GM12878 (cell line): Measurements from ENCODE around the gene NBPF1. TPM values are rescaled to one million over a fixed set of nuclear protein-coding genes. Genes with fewer than 3 reads are reported as not detected.
"Not testable (repeated sequence)": the region's sequence is repeated elsewhere in the genome, so short reads cannot be mapped to it uniquely, and the experiment has no call there.

Source experiments
- ATAC-seq: fragments of 200-7000 bp; cut with Tn5 transposase; 3 replicates; pipeline ENCODE4 v1.9.1; 2020; ENCODE audit warnings: mild to moderate bottlenecking, moderate library complexity
- BruUV-seq: library from RNA; stranded (reverse); fragments of 400-500 nt; replicated peaks from 2 replicates; lab custom pipeline; 2021; lab: Mats Ljungman, UMichigan
- CTCF ChIA-PET: fragments of 300-600 bp; sonication (Branson Sonifier 250); formaldehyde crosslinking; extraction: SDS; loops from one replicate; lab custom pipeline; 2021; ENCODE audit warnings: inconsistent platforms; lab: Yijun Ruan, JAX
- POLR2A ChIA-PET: fragments of 350-600 bp; formaldehyde crosslinking; extraction: SDS; loops from one replicate; lab custom pipeline; 2021; ENCODE audit warnings: inconsistent platforms; lab: Charles Lee
- RAD21 ChIA-PET: fragments of 300-600 bp; sonication (Branson Sonifier 250); formaldehyde crosslinking; loops from one replicate; lab custom pipeline; 2023; ENCODE audit warnings: antibody characterized with exemption; ENCODE audit not compliant: unreplicated experiment; lab: Charles Lee
- SMC1A ChIA-PET: fragments of 300-600 bp; sonication (Branson Sonifier 250); formaldehyde crosslinking; loops from one replicate; lab custom pipeline; 2023; ENCODE audit not compliant: unreplicated experiment, uncharacterized antibody; lab: Charles Lee
- DNase-seq: peaks from one replicate; pipeline ENCODE4 v3.0.0-alpha.2; 2011; ENCODE audit warnings: low read depth, low spot score
- FAIRE-seq: peaks from 3 replicates; lab custom pipeline; 2011; peaks lifted over from hg19 to GRCh38; lab: Jason Lieb, UNC
- H2AFZ ChIP-seq: 2 replicates; pipeline ENCODE4 v1.6.0; 2011; ENCODE audit warnings: low read depth, low read length, control low read depth; ENCODE audit not compliant: control insufficient read depth
- H3K27ac ChIP-seq: 2 replicates; pipeline ENCODE4 v1.5.1; 2011; ENCODE audit warnings: control low read depth; ENCODE audit not compliant: control insufficient read depth, insufficient read depth
- H3K27me3 ChIP-seq, 2 experiments: replicated peaks in 1 of 2; 2 replicates each; pipeline versions ENCODE4 v1.6.0 to v1.6.1; 2011; ENCODE audit warnings: low read length in 1 of 2; ENCODE audit not compliant: control insufficient read depth in 2 of 2, insufficient read depth in 2 of 2
- H3K36me3 ChIP-seq, 2 experiments: 2 replicates each; pipeline ENCODE4 v1.5.1; 2011; ENCODE audit warnings: low read length in 1 of 2; ENCODE audit not compliant: control insufficient read depth in 2 of 2, insufficient read depth in 2 of 2
- H3K4me1 ChIP-seq: 2 replicates; pipeline ENCODE4 v1.6.1; 2011; ENCODE audit warnings: mild to moderate bottlenecking, low read length, moderate library complexity, mixed read lengths; ENCODE audit not compliant: control insufficient read depth, insufficient read depth
- H3K4me2 ChIP-seq: 2 replicates; pipeline ENCODE4 v1.6.0; 2011; ENCODE audit warnings: control low read depth; ENCODE audit not compliant: control insufficient read depth, insufficient read depth
- H3K4me3 ChIP-seq: fragments of 200-600 bp; sonication (generic); 2 replicates; pipeline ENCODE4 v1.5.1; 2016
- H3K79me2 ChIP-seq: 2 replicates; pipeline ENCODE4 v1.6.0; 2011; ENCODE audit warnings: low read length; ENCODE audit not compliant: control insufficient read depth, insufficient read depth
- H3K9ac ChIP-seq: 2 replicates; pipeline ENCODE4 v1.8.0; 2011; ENCODE audit warnings: low read length, control low read depth, mixed read lengths; ENCODE audit not compliant: control insufficient read depth, insufficient read depth
- H3K9me3 ChIP-seq: replicated peaks from 3 replicates; pipeline ENCODE4 v1.5.1; 2011; ENCODE audit warnings: mild to moderate bottlenecking, low read length; ENCODE audit not compliant: control insufficient read depth, insufficient read depth
- H4K20me1 ChIP-seq: 2 replicates; pipeline ENCODE4 v1.6.0; 2011; ENCODE audit not compliant: control insufficient read depth, insufficient read depth
- EP300 ChIP-seq, 2 experiments: fragments of 150-350 bp in 1 of 2; IDR thresholded peaks; 2 replicates each; pipeline ENCODE4 v1.6.1; 2011 to 2012; ENCODE audit warnings: low read depth in 2 of 2, low read length in 2 of 2, borderline replicate concordance in 1 of 2, improper control_type of control experiment in 1 of 2, inconsistent platforms in 1 of 2; ENCODE audit not compliant: control insufficient read depth in 1 of 2
- HCFC1 ChIP-seq: fragments of 150-350 bp; IDR thresholded peaks from 2 replicates; pipeline ENCODE4 v1.6.1; 2014; ENCODE audit warnings: low read length
- PML ChIP-seq: IDR thresholded peaks from 2 replicates; pipeline ENCODE4 v1.6.1; 2012; ENCODE audit warnings: low read length, inconsistent platforms
- WGBS: methylation state at CpG from one replicate; pipeline ENCODE4 v1.1.6; 2016; ENCODE audit warnings: low lambda C conversion rate; ENCODE audit not compliant: insufficient replicate concordance, insufficient coverage; ENCODE audit errors: missing lambda C conversion rate; 5-methylcytosine and 5-hydroxymethylcytosine counted together
- in situ Hi-C: fragments of 300-500 bp; cut with MboI; formaldehyde crosslinking; loops from 9 replicates; pipeline ENCODE4 v1.14.3; 2018; ENCODE audit warnings: mixed read lengths
- intact Hi-C: fragments of 100-400 bp; cut with micrococcal nuclease; formaldehyde crosslinking; loops from one replicate; pipeline ENCODE4 v1.14.2; 2022; ENCODE audit not compliant: unreplicated experiment
- polyA plus RNA-seq, 11 experiments: library from polyadenylated mRNA; depleted of rRNA in 4 of 11; unstranded in 6 of 11; stranded (reverse) in 5 of 11; fragments of >200 nt; fragmentation: Nextera tagmentation in 4 of 11; fragmentation: Illumina TruSeq in 1 of 11; extraction: Ambion mirVana in 4 of 11; extraction: Trizol in 1 of 11; gene quantifications; 1 replicate in 1 of 11; 2 replicates in 10 of 11; pipeline versions ENCODE4 v1.2.1 to v1.2.3, GENCODE V29; 2011 to 2016; ENCODE audit warnings: inconsistent platforms in 2 of 11, missing spikeins in 2 of 11, low read depth in 1 of 11
- total RNA-seq, 4 experiments: library from RNA; depleted of rRNA in 3 of 4; stranded (reverse); fragments of >200 nt in 3 of 4; fragmentation: Illumina TruSeq in 1 of 4; extraction: Trizol in 1 of 4; gene quantifications; 2 replicates each; pipeline versions ENCODE4 v1.2.1 to v1.2.3, GENCODE V29; 2013 to 2021

Gene NBPF1
- total and polyA plus RNA-seq, 10 of the 15 experiments (the other 5 are each of a cell fraction or from before 2014, with no cell fraction given) = 0.20 to 3.4 (median 0.71) TPM

DNA sequence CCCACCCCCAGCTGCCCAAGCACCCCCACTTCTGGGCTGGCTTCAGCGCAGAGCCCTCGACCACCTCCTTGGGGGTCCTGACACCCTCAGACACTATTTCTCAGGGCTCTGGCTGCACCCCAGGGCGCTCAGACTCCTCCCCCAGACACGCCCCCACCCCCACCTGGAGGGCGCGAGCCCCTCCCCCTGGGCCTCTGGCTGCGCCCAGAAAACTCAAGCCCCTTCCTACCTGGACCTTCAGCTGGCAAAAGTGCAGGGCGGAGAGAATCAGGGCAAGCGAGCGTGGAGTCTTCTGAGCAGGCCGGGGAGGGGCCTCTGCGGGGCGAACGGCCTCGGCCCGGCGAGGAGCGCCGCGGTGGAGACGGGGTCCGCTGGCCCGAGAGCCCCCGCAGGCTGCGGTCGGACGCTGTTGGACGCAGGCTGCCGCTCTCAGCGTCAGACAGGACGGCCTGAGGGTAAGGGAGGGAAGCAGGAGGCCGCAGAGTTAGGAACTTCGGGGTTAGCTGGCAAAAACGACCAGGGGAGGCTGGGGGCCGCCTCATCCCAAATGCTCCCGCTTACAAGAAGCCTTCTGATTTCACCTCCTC is 17.4 kb upstream of the NBPF1 start (continued):
- no peak for TF ChIP-seq PML
- no peak for TF ChIP-seq EP300 (IDR thresholded peaks at IDR 0.05; ENCODE audit: borderline replicate concordance in 1 of 2, control insufficient read depth in 1 of 2, low read depth in 2 of 2, low read length in 2 of 2)
- TF ChIP-seq, all 136 proteins: peak for 3

DNA sequence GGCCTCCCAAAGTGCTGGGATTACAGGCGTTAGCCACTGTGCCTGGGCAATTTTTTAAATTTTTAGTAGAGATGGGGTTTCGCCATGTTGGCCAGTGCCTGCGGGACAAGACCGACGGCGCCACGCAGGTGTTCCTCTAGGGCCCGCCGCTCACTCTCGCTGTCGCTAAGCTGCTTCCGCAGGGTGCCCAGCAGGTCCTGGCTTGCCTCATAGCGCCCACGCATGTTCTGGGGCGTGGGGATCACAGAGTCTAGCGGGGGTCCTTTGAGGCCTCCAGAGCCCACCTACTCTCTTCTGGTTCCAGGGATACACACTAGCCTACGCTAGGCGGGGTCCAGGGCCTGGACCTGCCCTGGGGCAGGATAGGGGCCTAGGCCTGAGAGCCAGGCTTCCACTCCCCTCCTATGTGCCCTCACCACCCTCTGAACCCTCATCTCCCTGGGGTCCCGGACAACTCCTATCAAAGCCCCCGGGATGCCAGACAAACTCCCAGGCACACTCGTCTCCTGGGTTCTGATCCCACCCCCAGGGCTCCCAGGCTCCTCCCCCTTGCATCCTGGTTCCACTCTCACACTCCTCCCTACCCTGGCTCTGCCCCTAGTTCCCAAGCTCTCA is 16.7 kb upstream of the NBPF1 start:
- TF ChIP-seq HCFC1 = 0 out of 2 replicates have a peak, but pooled peaks have one; percentile 5
- H3K9me3 ChIP-seq, RAD21 ChIA-PET, H3K27me3 ChIP-seq, H2AFZ ChIP-seq, H3K4me1 ChIP-seq, DNase-seq, H4K20me1 ChIP-seq, H3K4me2 ChIP-seq, H3K9ac ChIP-seq, POLR2A ChIA-PET, ATAC-seq, FAIRE-seq, SMC1A ChIA-PET, intact Hi-C loops, H3K79me2 ChIP-seq, H3K27ac ChIP-seq, H3K4me3 ChIP-seq, BruUV-seq: not testable (repeated sequence)
- peaks cover 17 to 54% of the 10 kb centered on the region in 2 experiments for H3K36me3 ChIP-seq
- 96% methylated on average over 21 of the region's 21 CpGs for WGBS
- CTCF ChIA-PET = interaction anchor here (2.0 kb wide), 1 partner anchor 9 kb away, joined by 7 read pairs; no protein-coding TSS in a partner anchor
- in situ Hi-C loops = loop anchor here (5.0 kb wide), 1 partner anchor 417 kb away; no protein-coding TSS in a partner anchor
